Measurements from ENCODE around the gene GPAM.

- TF ChIP-seq CTCF (IDR thresholded peaks at IDR 0.05; ENCODE audit: low read length) (peak; percentile 71), EZH2 (optimal IDR thresholded peaks at IDR 0.05; ENCODE audit: low read depth, low read length) (no peak), EZH2phosphoT487 (IDR thresholded peaks at IDR 0.05; ENCODE audit: low read length) (no peak)
Observed at GRCh38 chr10:112115781-112116385, 67.7 kb downstream of the GPAM start.

Measured in MM.1S (cell line).